HCT116 (cell line): ENCODE data around the gene LYL1. TPM values are rescaled to one million over a fixed set of nuclear protein-coding genes. Genes with fewer than 3 reads are reported as not detected.

ENCODE experiments used
- ATAC-seq: fragments of 200-7000 bp; cut with Tn5 transposase; 2 replicates; pipeline ENCODE4 v1.9.1; 2020; ENCODE audit warnings: mild to moderate bottlenecking, moderate library complexity
- BruUV-seq: library from RNA; stranded (reverse); fragments of 400-500 nt; replicated peaks from 2 replicates; lab custom pipeline; 2021; lab: Mats Ljungman, UMichigan
- CTCF ChIA-PET: fragments of 300-600 bp; sonication (Branson Sonifier 250); formaldehyde crosslinking; loops from one replicate; lab custom pipeline; 2021; ENCODE audit warnings: antibody characterized with exemption; lab: Charles Lee
- POLR2A ChIA-PET: fragments of 300-600, 350-600 bp; sonication (Branson Sonifier 250); formaldehyde crosslinking; loops from one replicate; lab custom pipeline; 2021; ENCODE audit warnings: antibody characterized with exemption; lab: Charles Lee
- RAD21 ChIA-PET, 2 experiments: fragments of 300-600 bp; sonication (Branson Sonifier 250); formaldehyde crosslinking; loops; one replicate each; lab custom pipeline; 2023; ENCODE audit warnings: low total read pairs in 2 of 2; ENCODE audit not compliant: uncharacterized antibody in 2 of 2, unreplicated experiment in 2 of 2, low non-redundant PET in 1 of 2; lab: Charles Lee
- DNase-seq: peaks from one replicate; pipeline ENCODE4 v3.0.0-alpha.2; 2010; ENCODE audit warnings: low read depth, low spot score
- H2AFZ ChIP-seq: fragments of 200-600 bp; shearing (Covaris generic), sonication (generic); 2 replicates; pipeline ENCODE4 v1.6.1; 2017; ENCODE audit warnings: low read depth, mixed run types, mixed read lengths, antibody characterized with exemption, low read length; ENCODE audit not compliant: poor library complexity, severe bottlenecking
- H3K27ac ChIP-seq: 2 replicates; pipeline ENCODE4 v1.5.1; 2012; ENCODE audit warnings: low read depth, low read length
- H3K27me3 ChIP-seq: fragments of 200-600 bp; sonication (generic); 2 replicates; pipeline ENCODE4 v1.6.1; 2016; ENCODE audit warnings: mixed run types, low read length, mixed read lengths; ENCODE audit not compliant: insufficient read depth
- H3K36me3 ChIP-seq, 2 experiments: fragments of 200-500 bp in 1 of 2; fragments of 200-600 bp in 1 of 2; sonication (Bioruptor generic) in 1 of 2; sonication (generic) in 1 of 2; 2 replicates each; pipeline versions ENCODE4 v1.5.1 to v1.6.1; 2014 to 2016; ENCODE audit warnings: low read length in 2 of 2, inconsistent platforms in 1 of 2, mixed read lengths in 1 of 2, mixed run types in 1 of 2; ENCODE audit not compliant: insufficient read depth in 2 of 2, control insufficient read depth in 1 of 2
- H3K4me1 ChIP-seq, 2 experiments: fragments of 200-600 bp in 1 of 2; sonication (generic) in 1 of 2; 2 replicates each; pipeline versions ENCODE4 v1.5.1 to v1.6.1; 2012 to 2017; ENCODE audit warnings: low read length in 2 of 2, inconsistent platforms in 1 of 2, mild to moderate bottlenecking in 1 of 2, mixed read lengths in 1 of 2, mixed run types in 1 of 2, moderate library complexity in 1 of 2; ENCODE audit not compliant: insufficient read depth in 2 of 2, control insufficient read depth in 1 of 2
- H3K4me2 ChIP-seq: fragments of 200-600 bp; sonication (generic); 2 replicates; pipeline ENCODE4 v1.6.1; 2017; ENCODE audit warnings: mixed run types, low read length, mixed read lengths
- H3K4me3 ChIP-seq, 2 experiments: fragments of 200-600 bp in 1 of 2; sonication (generic) in 1 of 2; replicated peaks in 1 of 2; 2 replicates each; pipeline ENCODE4 v1.5.1; 2011 to 2016; ENCODE audit warnings: low read length in 2 of 2, control low read depth in 1 of 2, low read depth in 1 of 2, mild to moderate bottlenecking in 1 of 2, mixed read lengths in 1 of 2, mixed run types in 1 of 2
- H3K79me2 ChIP-seq: fragments of 200-600 bp; sonication (generic); 2 replicates; pipeline ENCODE4 v1.6.1; 2017; ENCODE audit warnings: mild to moderate bottlenecking, mixed run types, low read length, moderate library complexity, mixed read lengths; ENCODE audit not compliant: insufficient read depth
- H3K9ac ChIP-seq: fragments of 200-600 bp; sonication (generic); 2 replicates; pipeline ENCODE4 v1.6.1; 2016; ENCODE audit warnings: low read length, mixed read lengths
- H3K9me2 ChIP-seq: fragments of 200-600 bp; sonication (generic), shearing (Covaris generic); 2 replicates; pipeline ENCODE4 v1.6.1; 2017; ENCODE audit warnings: mixed run types, mild to moderate bottlenecking, moderate library complexity; ENCODE audit not compliant: insufficient read depth
- H3K9me3 ChIP-seq, 2 experiments: fragments of 200-500 bp in 1 of 2; fragments of 200-600 bp in 1 of 2; sonication (Bioruptor generic) in 1 of 2; sonication (generic) in 1 of 2; 2 replicates each; pipeline ENCODE4 v1.6.1; 2014 to 2017; ENCODE audit warnings: low read length in 2 of 2, mixed read lengths in 2 of 2, inconsistent platforms in 1 of 2, low read depth in 1 of 2, mild to moderate bottlenecking in 1 of 2, mixed run types in 1 of 2, moderate library complexity in 1 of 2; ENCODE audit not compliant: control insufficient read depth in 1 of 2, insufficient read depth in 1 of 2
- H4K20me1 ChIP-seq: fragments of 200-600 bp; sonication (generic), shearing (Covaris generic); 2 replicates; pipeline ENCODE4 v1.6.1; 2017; ENCODE audit warnings: mixed run types, mild to moderate bottlenecking, moderate library complexity; ENCODE audit not compliant: insufficient read depth
- CBX3 ChIP-seq: IDR thresholded peaks from 2 replicates; pipeline ENCODE4 v1.6.1; 2012; ENCODE audit warnings: low read depth
- CEBPB ChIP-seq: IDR thresholded peaks from 2 replicates; pipeline ENCODE4 v1.6.1; 2012; ENCODE audit warnings: low read depth
- EGR1 ChIP-seq: IDR thresholded peaks from 2 replicates; pipeline ENCODE4 v1.6.1; 2012; ENCODE audit warnings: low read depth
- EZH2 ChIP-seq: fragments of 200-600 bp; sonication (generic); IDR thresholded peaks from 2 replicates; pipeline ENCODE4 v1.6.1; 2017; ENCODE audit warnings: antibody characterized with exemption, mixed run types
- FOSL1 ChIP-seq: IDR thresholded peaks from 2 replicates; pipeline ENCODE4 v1.6.1; 2012; ENCODE audit warnings: low read depth
- JUND ChIP-seq: IDR thresholded peaks from 2 replicates; pipeline ENCODE4 v1.6.1; 2012
- POLR2A ChIP-seq: IDR thresholded peaks from 2 replicates; pipeline ENCODE4 v1.7.0; 2011; ENCODE audit warnings: borderline replicate concordance; ENCODE audit not compliant: insufficient read depth, insufficient read length; ENCODE audit errors: extremely low read depth
- RAD21 ChIP-seq: IDR thresholded peaks from 2 replicates; pipeline ENCODE4 v1.6.1; 2012; ENCODE audit warnings: low read depth, mild to moderate bottlenecking
- REST ChIP-seq: IDR thresholded peaks from 2 replicates; pipeline ENCODE4 v1.6.1; 2012; ENCODE audit warnings: low read depth
- SIN3A ChIP-seq: IDR thresholded peaks from 2 replicates; pipeline ENCODE4 v1.6.1; 2012; ENCODE audit warnings: low read depth
- SP1 ChIP-seq: IDR thresholded peaks from 2 replicates; pipeline ENCODE4 v1.6.1; 2012; ENCODE audit warnings: low read depth
- YY1 ChIP-seq: IDR thresholded peaks from 2 replicates; pipeline ENCODE4 v1.6.1; 2011; ENCODE audit warnings: low read length, low read depth, moderate library complexity, mild to moderate bottlenecking; ENCODE audit not compliant: insufficient replicate concordance; ENCODE audit errors: extremely low read depth
- ZBTB33 ChIP-seq: IDR thresholded peaks from 2 replicates; pipeline ENCODE4 v1.6.1; 2011; ENCODE audit warnings: mild to moderate bottlenecking, low read length, moderate library complexity; ENCODE audit not compliant: insufficient replicate concordance; ENCODE audit errors: extremely low read depth
- ZFX ChIP-seq: fragments of 450-650 bp; IDR thresholded peaks from 2 replicates; pipeline ENCODE4 v1.6.1; 2017
- intact Hi-C: fragments of 100-400 bp; cut with micrococcal nuclease; formaldehyde crosslinking; loops from 2 replicates; pipeline ENCODE4 v1.10.0; 2022
- total RNA-seq: library from RNA; stranded (reverse); gene quantifications from one replicate; pipeline ENCODE4 v1.2.1, GENCODE V29; 2021; ENCODE audit not compliant: unreplicated experiment
- TF ChIP-seq, protein P1 (sequence below): IDR thresholded peaks from 2 replicates; pipeline ENCODE4 v1.6.1; 2012
- TF ChIP-seq, protein P2 (sequence below), 3 experiments: fragments of 200-600 bp in 1 of 3; sonication (generic) in 1 of 3; IDR thresholded peaks in 2 of 3; conservative IDR thresholded peaks in 1 of 3; 2 replicates each; pipeline ENCODE4 v1.5.1; 2012 to 2017; ENCODE audit warnings: low read depth in 2 of 3, low read length in 2 of 3, antibody characterized with exemption in 1 of 3, borderline replicate concordance in 1 of 3, control low read depth in 1 of 3, mild to moderate bottlenecking in 1 of 3, mixed read lengths in 1 of 3, mixed run types in 1 of 3, moderate library complexity in 1 of 3; ENCODE audit not compliant: insufficient read depth in 1 of 3

Gene LYL1
- total RNA-seq, 1 experiment from 2014 or later, result 2.6 TPM

- intact Hi-C loops, result no loop called here
- Histone ChIP-seq H3K9ac (no peak overlapping the region), H3K79me2 (no peaks in the 10 kb centered on the region), H3K27me3 (no peaks in the 10 kb centered on the region), H3K4me1 (peaks cover 3 to 23% of the 10 kb centered on the region in 2 experiments; a peak in 3 of 4 replicates), H3K4me3 (no peak overlapping the region), H4K20me1 (no peaks in the 10 kb centered on the region), H3K9me3 (no peaks in the 10 kb centered on the region), H3K4me2 (no peak overlapping the region), H2AFZ (no peak overlapping the region), H3K27ac (no peak overlapping the region), H3K9me2 (no peaks in the 10 kb centered on the region), H3K36me3 (peaks cover 0 to 16% of the 10 kb centered on the region in 2 experiments; a peak in 2 of 4 replicates)
- no TSS peak for BruUV-seq
- no peak for ATAC-seq
- no peak for DNase-seq
- ChIA-PET POLR2A (no interaction called here), CTCF (interaction anchor here (1.1 kb wide), 1 partner anchor 128 kb away, joined by 4 read pairs; no protein-coding TSS in a partner anchor), RAD21 (interaction anchor here in 1 of 2 experiments (0.7 kb wide), 1 partner anchor 73 kb away, joined by 3 read pairs; no protein-coding TSS in a partner anchor)
- TF ChIP-seq, protein P1, sequence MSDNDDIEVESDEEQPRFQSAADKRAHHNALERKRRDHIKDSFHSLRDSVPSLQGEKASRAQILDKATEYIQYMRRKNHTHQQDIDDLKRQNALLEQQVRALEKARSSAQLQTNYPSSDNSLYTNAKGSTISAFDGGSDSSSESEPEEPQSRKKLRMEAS, result no peak
- TF ChIP-seq FOSL1, result no peak
- no peak for TF ChIP-seq YY1
- TF ChIP-seq CBX3, result no peak
- no peak for TF ChIP-seq CEBPB
- no peak for TF ChIP-seq EGR1
- TF ChIP-seq, protein P2, sequence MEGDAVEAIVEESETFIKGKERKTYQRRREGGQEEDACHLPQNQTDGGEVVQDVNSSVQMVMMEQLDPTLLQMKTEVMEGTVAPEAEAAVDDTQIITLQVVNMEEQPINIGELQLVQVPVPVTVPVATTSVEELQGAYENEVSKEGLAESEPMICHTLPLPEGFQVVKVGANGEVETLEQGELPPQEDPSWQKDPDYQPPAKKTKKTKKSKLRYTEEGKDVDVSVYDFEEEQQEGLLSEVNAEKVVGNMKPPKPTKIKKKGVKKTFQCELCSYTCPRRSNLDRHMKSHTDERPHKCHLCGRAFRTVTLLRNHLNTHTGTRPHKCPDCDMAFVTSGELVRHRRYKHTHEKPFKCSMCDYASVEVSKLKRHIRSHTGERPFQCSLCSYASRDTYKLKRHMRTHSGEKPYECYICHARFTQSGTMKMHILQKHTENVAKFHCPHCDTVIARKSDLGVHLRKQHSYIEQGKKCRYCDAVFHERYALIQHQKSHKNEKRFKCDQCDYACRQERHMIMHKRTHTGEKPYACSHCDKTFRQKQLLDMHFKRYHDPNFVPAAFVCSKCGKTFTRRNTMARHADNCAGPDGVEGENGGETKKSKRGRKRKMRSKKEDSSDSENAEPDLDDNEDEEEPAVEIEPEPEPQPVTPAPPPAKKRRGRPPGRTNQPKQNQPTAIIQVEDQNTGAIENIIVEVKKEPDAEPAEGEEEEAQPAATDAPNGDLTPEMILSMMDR (IDR thresholded peaks at IDR 0.05 in 2 of 3, conservative IDR thresholded peaks at IDR 0.05 in 1 of 3; ENCODE audit: borderline replicate concordance in 1 of 3, insufficient read depth in 1 of 3, low read depth in 2 of 3, low read length in 2 of 3), result no peak
- no peak for TF ChIP-seq JUND
- TF ChIP-seq SP1, result no peak
- TF ChIP-seq SIN3A, result no peak
- no peak for TF ChIP-seq POLR2A
- TF ChIP-seq ZFX, result no peak
- TF ChIP-seq EZH2, result no peak
- TF ChIP-seq ZBTB33, result no peak
- no peak for TF ChIP-seq REST
- TF ChIP-seq RAD21, result no peak
These were observed 2.4 kb upstream of the LYL1 start for GRCh38 chr19:13104848-13105711.
